Measurements from ENCODE around the gene HIBADH. TPM values are rescaled to one million over a fixed set of nuclear protein-coding genes. Genes with fewer than 3 reads are reported as not detected.

Gene HIBADH
- total and polyA plus RNA-seq, 2 donors (not counting 3 experiments of a cell fraction or from before 2014, with no cell fraction given), result 22.6 to 30.5 TPM

DNA sequence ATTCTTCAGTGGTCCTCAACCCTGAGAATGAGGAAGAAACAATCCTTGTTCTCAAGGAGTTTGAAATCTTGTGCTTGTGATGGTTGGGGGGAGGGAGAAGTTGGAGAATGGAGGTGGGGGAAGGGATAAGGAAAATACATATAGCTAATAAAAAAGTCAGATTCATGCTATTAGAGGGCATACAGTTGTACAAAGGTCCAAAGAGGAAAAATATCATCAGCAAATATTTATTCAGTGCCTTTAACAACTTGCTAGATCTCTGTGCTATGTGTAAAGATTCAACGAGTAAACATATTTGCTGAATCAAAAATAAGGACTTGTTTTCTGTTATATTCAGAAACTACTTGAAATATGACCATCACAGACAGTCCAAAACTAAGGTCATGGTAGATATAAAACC lies 114.4 kb downstream of the HIBADH start:
- dilution Hi-C loops (cut with MboI; ENCODE audit: extremely low pct_ligation_motif_present, low sequenced_read_pairs) (no loop called here), intact Hi-C loops (cut with micrococcal nuclease) (no loop called here)
- H3K27ac ChIP-seq (ENCODE audit: insufficient read depth, low read depth, low read length), result no peak overlapping the region
- no peaks in the 10 kb centered on the region for H3K36me3 ChIP-seq (ENCODE audit: control insufficient read depth in 2 of 2, extremely low read depth in 1 of 2, insufficient read depth in 2 of 2, low read length in 2 of 2)
- FAIRE-seq (no peak), DNase-seq (ENCODE audit: low read depth, low spot score) (no peak)
- ChIA-PET POLR2A (no interaction called here), CTCF (no interaction called here)
- BruUV-seq (replicated peaks), result no TSS peak
- no peaks in the 10 kb centered on the region for H3K79me2 ChIP-seq (ENCODE audit: control insufficient read depth, insufficient read depth, low read length)
- H2AFZ ChIP-seq (ENCODE audit: low read depth, low read length), result no peak overlapping the region
- no peaks in the 10 kb centered on the region for H3K27me3 ChIP-seq (ENCODE audit: control insufficient read depth in 2 of 2, insufficient read depth in 2 of 2, low read length in 2 of 2)
- H3K4me1 ChIP-seq (ENCODE audit: control insufficient read depth, extremely low read depth, insufficient read depth, low read length), result no peaks in the 10 kb centered on the region
- no peak overlapping the region for H3K4me2 ChIP-seq (ENCODE audit: insufficient read depth, low read length)
- H3K9ac ChIP-seq (replicated peaks; ENCODE audit: extremely low read depth, insufficient read depth, low read length), result no peak overlapping the region
- no peak overlapping the region for H3K4me3 ChIP-seq (replicated peaks in 1 of 3; ENCODE audit: insufficient read depth in 1 of 3, low read depth in 1 of 3, low read length in 3 of 3)
- no peaks in the 10 kb centered on the region for H3K9me3 ChIP-seq (replicated peaks; ENCODE audit: control insufficient read depth, insufficient read depth, low read length)
- no peak for TF ChIP-seq MYC (IDR thresholded peaks at IDR 0.05; ENCODE audit: low read depth, low read length)
- no peak for TF ChIP-seq GATA2 (IDR thresholded peaks at IDR 0.05; ENCODE audit: insufficient read depth, insufficient read length, low read depth, low read length)
- no peak for TF ChIP-seq POLR2A (IDR thresholded peaks at IDR 0.05; ENCODE audit: low read depth, low read length)
- no peak for TF ChIP-seq POLR2AphosphoS5 (IDR thresholded peaks at IDR 0.05; ENCODE audit: insufficient read depth, low read depth, low read length)
- TF ChIP-seq JUN (IDR thresholded peaks at IDR 0.05; ENCODE audit: borderline replicate concordance, insufficient read depth, insufficient read length, low read depth), result no peak
- TF ChIP-seq EZH2 (IDR thresholded peaks at IDR 0.05; ENCODE audit: borderline replicate concordance, low read depth, low read length, severe bottlenecking), result no peak
- TF ChIP-seq, protein P1, sequence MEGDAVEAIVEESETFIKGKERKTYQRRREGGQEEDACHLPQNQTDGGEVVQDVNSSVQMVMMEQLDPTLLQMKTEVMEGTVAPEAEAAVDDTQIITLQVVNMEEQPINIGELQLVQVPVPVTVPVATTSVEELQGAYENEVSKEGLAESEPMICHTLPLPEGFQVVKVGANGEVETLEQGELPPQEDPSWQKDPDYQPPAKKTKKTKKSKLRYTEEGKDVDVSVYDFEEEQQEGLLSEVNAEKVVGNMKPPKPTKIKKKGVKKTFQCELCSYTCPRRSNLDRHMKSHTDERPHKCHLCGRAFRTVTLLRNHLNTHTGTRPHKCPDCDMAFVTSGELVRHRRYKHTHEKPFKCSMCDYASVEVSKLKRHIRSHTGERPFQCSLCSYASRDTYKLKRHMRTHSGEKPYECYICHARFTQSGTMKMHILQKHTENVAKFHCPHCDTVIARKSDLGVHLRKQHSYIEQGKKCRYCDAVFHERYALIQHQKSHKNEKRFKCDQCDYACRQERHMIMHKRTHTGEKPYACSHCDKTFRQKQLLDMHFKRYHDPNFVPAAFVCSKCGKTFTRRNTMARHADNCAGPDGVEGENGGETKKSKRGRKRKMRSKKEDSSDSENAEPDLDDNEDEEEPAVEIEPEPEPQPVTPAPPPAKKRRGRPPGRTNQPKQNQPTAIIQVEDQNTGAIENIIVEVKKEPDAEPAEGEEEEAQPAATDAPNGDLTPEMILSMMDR (IDR thresholded peaks at IDR 0.05; ENCODE audit: extremely low read depth in 1 of 2, insufficient read depth in 1 of 2, low read depth in 1 of 2, low read length in 2 of 2), result no peak
- TF ChIP-seq, protein P2, sequence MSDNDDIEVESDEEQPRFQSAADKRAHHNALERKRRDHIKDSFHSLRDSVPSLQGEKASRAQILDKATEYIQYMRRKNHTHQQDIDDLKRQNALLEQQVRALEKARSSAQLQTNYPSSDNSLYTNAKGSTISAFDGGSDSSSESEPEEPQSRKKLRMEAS (IDR thresholded peaks at IDR 0.05; ENCODE audit: insufficient read depth, insufficient read length), result no peak
- no peak for TF ChIP-seq FOS (IDR thresholded peaks at IDR 0.05; ENCODE audit: borderline replicate concordance, insufficient read depth, low read length)
- H3K9me1 ChIP-seq (replicated peaks; ENCODE audit: control insufficient read depth, extremely low read depth, insufficient read depth, low read length), result no peaks in the 10 kb centered on the region
- no peaks in the 10 kb centered on the region for H4K20me1 ChIP-seq (replicated peaks; ENCODE audit: control insufficient read depth, extremely low read depth, insufficient read depth, low read length)

All from endothelial cell of umbilical vein (primary cell).